Spleen (tissue), 11 donors: ENCODE data around the gene RUNDC3A. TPM values are rescaled to one million over a fixed set of nuclear protein-coding genes. Genes with fewer than 3 reads are reported as not detected.

ENCODE experiments used
- DNase-seq: peaks from one replicate; pipeline ENCODE4 v3.0.0-alpha.2; 2020
- H3K27ac ChIP-seq, 8 donors: fragments of 200-600 bp; sonication (generic) in 7 of 8; 1 replicate in 4 of 8; 2 replicates in 4 of 8; pipeline versions ENCODE4 v1.5.0 to v1.8.0; 2016 to 2021; ENCODE audit warnings: inconsistent platforms in 4 of 8, mild to moderate bottlenecking in 4 of 8, moderate library complexity in 1 of 8
- H3K27me3 ChIP-seq, 7 donors: fragments of 200-600 bp; sonication (generic) in 6 of 7; replicated peaks in 1 of 7; 1 replicate in 4 of 7; 2 replicates in 3 of 7; pipeline versions ENCODE4 v1.5.0 to v1.8.0; 2016 to 2021; ENCODE audit warnings: inconsistent platforms in 3 of 7, mild to moderate bottlenecking in 1 of 7
- H3K36me3 ChIP-seq, 6 donors: fragments of 200-600 bp; sonication (generic) in 5 of 6; 1 replicate in 4 of 6; 2 replicates in 2 of 6; pipeline versions ENCODE4 v1.5.0 to v1.8.0; 2016 to 2021; ENCODE audit warnings: inconsistent platforms in 2 of 6
- H3K4me1 ChIP-seq, 6 donors: fragments of 200-600 bp; sonication (generic) in 5 of 6; 1 replicate in 3 of 6; 2 replicates in 3 of 6; pipeline versions ENCODE4 v1.5.0 to v1.8.0; 2016 to 2021; ENCODE audit warnings: inconsistent platforms in 3 of 6
- H3K4me3 ChIP-seq, 8 donors: fragments of 200-600 bp; sonication (generic) in 7 of 8; 1 replicate in 4 of 8; 2 replicates in 4 of 8; pipeline versions ENCODE4 v1.5.0 to v1.8.0; 2016 to 2021; ENCODE audit warnings: inconsistent platforms in 4 of 8, mild to moderate bottlenecking in 4 of 8, moderate library complexity in 2 of 8
- H3K9me3 ChIP-seq, 8 donors: fragments of 200-600 bp; sonication (generic) in 7 of 8; 1 replicate in 4 of 8; 2 replicates in 4 of 8; pipeline versions ENCODE4 v1.5.0 to v1.8.0; 2016 to 2021; ENCODE audit warnings: inconsistent platforms in 4 of 8
- CTCF ChIP-seq, 11 experiments: fragments of 200-600 bp in 7 of 11; fragments of 450-650 bp in 4 of 11; sonication (generic) in 4 of 11; IDR thresholded peaks in 8 of 11; conservative IDR thresholded peaks in 3 of 11; 1 replicate in 7 of 11; 2 replicates in 4 of 11; pipeline versions ENCODE4 v1.4.0 to v1.8.0; 2016 to 2021; ENCODE audit warnings: antibody characterized with exemption in 11 of 11, inconsistent platforms in 4 of 11, mild to moderate bottlenecking in 1 of 11
- POLR2A ChIP-seq, 3 donors: fragments of 450-650 bp; IDR thresholded peaks; one replicate each; pipeline ENCODE4 v1.5.1; 2017; ENCODE audit warnings: antibody characterized with exemption in 3 of 3, mild to moderate bottlenecking in 1 of 3
- POLR2AphosphoS5 ChIP-seq, 3 donors: sonication (generic); formaldehyde crosslinking; IDR thresholded peaks; one replicate each; pipeline ENCODE4 v1.5.1; 2017; ENCODE audit warnings: antibody characterized with exemption in 3 of 3
- WGBS, 5 donors: extraction: QIAGEN DNeasy Blood & Tissue Kit in 3 of 5; methylation state at CpG; one replicate each; pipeline versions ENCODE4 v1.1.5 to v1.1.7; 2013 to 2018; 5-methylcytosine and 5-hydroxymethylcytosine counted together
- intact Hi-C: fragments of 100-400 bp; cut with DNase I; formaldehyde crosslinking; loops from one replicate; pipeline ENCODE4 v1.15.0; 2023; ENCODE audit warnings: low total_unique reads
- polyA plus RNA-seq, 3 donors: library from polyadenylated mRNA; stranded (reverse); fragments of 200-250 nt; gene quantifications; one replicate each; pipeline ENCODE4 v1.2.1, GENCODE V29; 2013
- total RNA-seq, 7 donors: library from RNA; depleted of rRNA in 3 of 7; stranded (reverse); fragments of >200 nt in 3 of 7; fragmentation: NEBNext Ultra II Directional in 4 of 7; extraction: Animal tissue kit (Norgen Biotek cat#: 25700) in 4 of 7; gene quantifications; one replicate each; pipeline versions ENCODE4 v1.1.0 to v1.2.1, GENCODE V29; 2016 to 2021
- donor health status: healthy with polysubstance abuse.
- donor health status: DM: no; HTN: no; CAD: no; lungs with moderate emphysema.
- donor health status: DM: no; HTN: no; CAD: no.
- donor health status: Bipolar disorder and iron deficiency.
- donor health status: healthy.
- donor health status: DM: no; HTN: no; CAD: no.
- donor health status: DM: yes; HTN: yes; CAD: no.

Gene RUNDC3A
- total and polyA plus RNA-seq, 10 donors: 0.48 to 14.6 (median 1.7) TPM

GRCh38 chr17:44283344-44284023, 24.9 kb upstream of the RUNDC3A start:
- H3K4me3 ChIP-seq: no peak overlapping the region
- no peak overlapping the region for H3K27ac ChIP-seq
- H3K27me3 ChIP-seq: no peaks in the 10 kb centered on the region
- DNase-seq: no peak
- no peaks in the 10 kb centered on the region for H3K36me3 ChIP-seq
- H3K9me3 ChIP-seq: no peaks in the 10 kb centered on the region
- intact Hi-C loops: no loop called here
- no peak for TF ChIP-seq POLR2AphosphoS5 (IDR thresholded peaks at IDR 0.05)
- no peak for TF ChIP-seq CTCF (IDR thresholded peaks at IDR 0.05 in 8 of 11, conservative IDR thresholded peaks at IDR 0.05 in 3 of 11)
- 85 to 99% (median 87%) methylated on average over 5 to 8 of the region's 8 CpGs for WGBS, 5 donors
- peaks cover 12 to 47% (median 35%) of the 10 kb centered on the region in 6 donors for H3K4me1 ChIP-seq

GRCh38 chr17:44284024-44284400, 24.4 kb upstream of the RUNDC3A start:
- WGBS, 5 donors: 79 to 98% (median 92%) methylated on average over 4 of the region's 4 CpGs
- Histone ChIP-seq H3K27ac (no peak overlapping the region), H3K27me3 (no peaks in the 10 kb centered on the region), H3K4me3 (no peak overlapping the region), H3K9me3 (no peaks in the 10 kb centered on the region), H3K4me1 (peaks cover 11 to 47% (median 33%) of the 10 kb centered on the region in 6 donors), H3K36me3 (no peaks in the 10 kb centered on the region)
- TF ChIP-seq CTCF (IDR thresholded peaks at IDR 0.05 in 8 of 11, conservative IDR thresholded peaks at IDR 0.05 in 3 of 11) (no peak), POLR2A (IDR thresholded peaks at IDR 0.05) (no peak), POLR2AphosphoS5 (IDR thresholded peaks at IDR 0.05) (no peak)
- intact Hi-C loops: no loop called here
- no peak for DNase-seq

GRCh38 chr17:44287651-44288050, 20.8 kb upstream of the RUNDC3A start:
- Histone ChIP-seq H3K4me1 (peaks cover 0 to 25% (median 11%) of the 10 kb centered on the region in 6 donors), H3K27ac (no peak overlapping the region), H3K27me3 (no peaks in the 10 kb centered on the region), H3K36me3 (no peaks in the 10 kb centered on the region), H3K4me3 (no peak overlapping the region), H3K9me3 (no peaks in the 10 kb centered on the region)
- DNase-seq: no peak
- WGBS, 5 donors: 78 to 85% (median 83%) methylated on average over 8 of the region's 8 CpGs
- TF ChIP-seq POLR2AphosphoS5 (IDR thresholded peaks at IDR 0.05): no peak
- TF ChIP-seq CTCF (IDR thresholded peaks at IDR 0.05 in 8 of 11, conservative IDR thresholded peaks at IDR 0.05 in 3 of 11): no peak
- no peak for TF ChIP-seq POLR2A (IDR thresholded peaks at IDR 0.05)
- intact Hi-C loops: no loop called here

GRCh38 chr17:44293509-44294226, 14.7 kb upstream of the RUNDC3A start:
- no peaks in the 10 kb centered on the region for H3K36me3 ChIP-seq
- TF ChIP-seq CTCF (IDR thresholded peaks at IDR 0.05 in 8 of 11, conservative IDR thresholded peaks at IDR 0.05 in 3 of 11): no peak
- no peak for TF ChIP-seq POLR2AphosphoS5 (IDR thresholded peaks at IDR 0.05)
- TF ChIP-seq POLR2A (IDR thresholded peaks at IDR 0.05): no peak
- intact Hi-C loops: no loop called here
- H3K4me3 ChIP-seq: no peak overlapping the region
- no peaks in the 10 kb centered on the region for H3K27me3 ChIP-seq
- no peaks in the 10 kb centered on the region for H3K9me3 ChIP-seq
- peaks cover 0 to 13% (median 1%) of the 10 kb centered on the region in 6 donors for H3K4me1 ChIP-seq
- H3K27ac ChIP-seq: no peak overlapping the region
- 77 to 90% (median 85%) methylated on average over 9 of the region's 9 CpGs for WGBS, 5 donors
- no peak for DNase-seq
